WI38 (cell line): ENCODE data around the gene PPFIBP1.
"Not testable (repeated sequence)": the region's sequence is repeated elsewhere in the genome, so short reads cannot be mapped to it uniquely, and the experiment has no call there.

Experiments used
- H3K4me3 ChIP-seq: 2 replicates; pipeline ENCODE4 v1.5.1; 2011; ENCODE audit warnings: low read depth, mild to moderate bottlenecking, control low read depth, low read length
- TF ChIP-seq, protein P1 (sequence below): IDR thresholded peaks from 2 replicates; pipeline ENCODE4 v1.5.1; 2012; ENCODE audit warnings: low read depth, mild to moderate bottlenecking, control low read depth, low read length

The PPFIBP1 gene

DNA sequence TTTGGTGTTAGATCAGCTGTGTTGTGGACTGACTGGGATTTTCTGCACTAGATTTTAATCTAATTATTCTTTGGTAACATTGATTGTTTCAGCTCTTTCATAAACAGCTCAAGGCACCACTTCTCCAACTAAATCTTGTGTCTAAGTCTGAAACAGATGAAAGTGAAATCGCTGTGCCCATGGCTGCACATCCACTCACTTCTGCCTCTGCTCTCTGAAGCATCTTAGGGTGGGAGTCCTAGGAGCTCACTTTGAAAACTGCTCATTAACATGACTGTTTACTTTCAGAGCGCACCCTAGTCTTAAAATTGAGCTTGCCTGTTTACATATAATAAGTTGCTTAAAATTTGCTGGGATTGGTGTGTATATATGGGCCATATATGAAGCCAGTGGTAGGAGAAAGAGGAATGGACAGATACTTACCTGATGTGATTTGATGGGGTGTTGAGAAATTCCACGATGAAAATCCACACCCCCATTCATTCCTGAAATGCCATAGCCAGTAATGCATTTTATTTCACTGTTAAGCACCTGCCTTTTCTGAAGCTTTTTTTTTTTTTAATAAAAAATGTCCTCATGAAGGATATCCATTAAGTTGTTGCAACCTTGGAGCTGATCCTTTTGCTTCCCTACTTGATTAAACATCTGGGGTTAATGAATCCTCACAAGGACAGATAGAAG is 52.8 kb downstream of the PPFIBP1 start:
- H3K4me3 ChIP-seq: no peak overlapping the region
- TF ChIP-seq, protein P1, sequence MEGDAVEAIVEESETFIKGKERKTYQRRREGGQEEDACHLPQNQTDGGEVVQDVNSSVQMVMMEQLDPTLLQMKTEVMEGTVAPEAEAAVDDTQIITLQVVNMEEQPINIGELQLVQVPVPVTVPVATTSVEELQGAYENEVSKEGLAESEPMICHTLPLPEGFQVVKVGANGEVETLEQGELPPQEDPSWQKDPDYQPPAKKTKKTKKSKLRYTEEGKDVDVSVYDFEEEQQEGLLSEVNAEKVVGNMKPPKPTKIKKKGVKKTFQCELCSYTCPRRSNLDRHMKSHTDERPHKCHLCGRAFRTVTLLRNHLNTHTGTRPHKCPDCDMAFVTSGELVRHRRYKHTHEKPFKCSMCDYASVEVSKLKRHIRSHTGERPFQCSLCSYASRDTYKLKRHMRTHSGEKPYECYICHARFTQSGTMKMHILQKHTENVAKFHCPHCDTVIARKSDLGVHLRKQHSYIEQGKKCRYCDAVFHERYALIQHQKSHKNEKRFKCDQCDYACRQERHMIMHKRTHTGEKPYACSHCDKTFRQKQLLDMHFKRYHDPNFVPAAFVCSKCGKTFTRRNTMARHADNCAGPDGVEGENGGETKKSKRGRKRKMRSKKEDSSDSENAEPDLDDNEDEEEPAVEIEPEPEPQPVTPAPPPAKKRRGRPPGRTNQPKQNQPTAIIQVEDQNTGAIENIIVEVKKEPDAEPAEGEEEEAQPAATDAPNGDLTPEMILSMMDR: no peak

DNA sequence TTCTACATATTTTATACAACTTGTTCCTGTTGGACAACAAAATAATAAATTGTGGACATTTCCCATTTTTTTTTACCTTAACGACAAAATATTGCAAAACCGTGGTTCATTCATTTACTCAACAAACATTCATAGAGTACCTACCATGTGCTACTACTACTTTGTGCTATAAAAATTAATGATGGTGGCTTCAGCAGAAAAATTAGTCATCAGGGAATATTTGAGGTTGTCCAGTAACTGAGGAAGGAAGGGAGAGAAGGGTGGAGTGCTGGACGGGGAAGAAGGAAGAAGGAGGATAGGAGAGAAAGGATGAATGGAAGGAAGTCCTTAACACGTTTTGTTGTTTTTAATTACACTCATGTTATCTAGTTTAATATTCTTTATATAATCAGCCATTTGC is 53.7 kb downstream of the PPFIBP1 start:
- TF ChIP-seq, protein P1: no peak
- H3K4me3 ChIP-seq: no peak overlapping the region

DNA sequence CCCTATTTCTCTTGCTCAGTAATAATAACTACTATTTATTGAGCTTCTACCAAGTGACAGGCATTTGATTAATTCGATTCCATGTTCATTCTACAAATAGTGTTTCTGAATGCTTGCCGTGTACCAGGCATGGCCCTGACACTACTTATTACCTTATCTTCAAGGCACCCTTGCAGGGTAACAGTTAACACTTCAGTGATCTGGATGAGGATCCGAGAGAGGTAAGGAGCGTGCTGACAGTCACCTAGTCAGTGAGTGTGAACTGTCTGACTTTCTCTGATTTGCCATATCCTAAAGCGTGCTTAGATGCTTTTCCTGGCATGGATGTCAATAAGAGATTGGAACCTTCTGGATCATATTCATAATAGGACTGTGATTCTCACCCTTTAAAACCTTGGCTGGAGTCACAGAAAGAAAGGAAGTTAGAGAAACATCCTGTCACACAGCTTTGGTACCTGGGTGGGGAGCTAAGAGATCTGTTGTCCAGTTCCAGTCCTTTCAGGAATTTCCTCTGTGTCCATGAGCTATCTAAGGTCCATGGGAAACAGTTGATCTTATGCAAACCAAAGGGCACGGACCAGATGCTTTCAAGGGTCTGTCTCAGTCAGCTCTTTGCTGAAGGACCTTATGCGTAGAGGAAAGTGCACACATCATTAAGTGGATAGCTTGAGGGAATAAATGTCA is 54.8 kb downstream of the PPFIBP1 start:
- TF ChIP-seq, protein P1: no peak

DNA sequence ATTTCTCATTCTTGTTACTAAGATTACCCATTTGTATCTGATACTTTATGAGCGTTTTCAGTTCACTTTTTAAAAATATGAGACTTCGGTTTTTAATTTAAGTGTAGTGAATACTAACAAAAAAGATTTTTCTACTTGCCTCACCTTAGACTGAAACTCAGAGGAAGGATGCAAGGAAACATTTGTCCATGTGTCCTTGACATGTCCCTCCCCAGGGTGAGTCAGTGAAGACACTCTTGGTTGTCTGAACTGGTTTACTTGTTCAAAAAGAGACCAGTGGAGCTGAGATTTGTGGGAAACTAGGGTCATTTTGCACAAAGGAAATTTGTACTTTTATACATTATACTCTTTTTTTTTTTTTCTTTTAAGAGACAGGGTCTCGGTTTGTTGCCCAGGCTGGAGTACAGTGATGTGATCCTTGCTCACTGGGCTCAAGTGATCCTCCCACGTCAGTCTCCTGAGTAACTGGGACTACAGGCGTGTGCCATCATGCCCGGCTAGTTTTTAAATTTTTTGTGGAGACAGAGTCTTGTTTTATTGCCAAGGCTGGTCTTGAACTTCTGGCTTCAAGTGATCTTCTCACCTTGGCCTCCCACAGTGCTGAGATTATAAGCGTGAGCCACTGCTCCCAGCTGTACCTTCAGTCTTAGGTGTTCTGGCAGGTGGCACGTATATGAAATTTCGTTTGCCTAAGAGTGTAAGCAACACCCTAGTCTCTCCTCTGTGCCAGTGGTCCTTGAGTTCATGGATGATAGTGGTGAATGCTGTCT is 56.7 kb downstream of the PPFIBP1 start:
- H3K4me3 ChIP-seq: no peak overlapping the region
- TF ChIP-seq, protein P1: no peak

More for the DNA sequence above, 54.8 kb downstream of the PPFIBP1 start:
- no peak overlapping the region for H3K4me3 ChIP-seq

DNA sequence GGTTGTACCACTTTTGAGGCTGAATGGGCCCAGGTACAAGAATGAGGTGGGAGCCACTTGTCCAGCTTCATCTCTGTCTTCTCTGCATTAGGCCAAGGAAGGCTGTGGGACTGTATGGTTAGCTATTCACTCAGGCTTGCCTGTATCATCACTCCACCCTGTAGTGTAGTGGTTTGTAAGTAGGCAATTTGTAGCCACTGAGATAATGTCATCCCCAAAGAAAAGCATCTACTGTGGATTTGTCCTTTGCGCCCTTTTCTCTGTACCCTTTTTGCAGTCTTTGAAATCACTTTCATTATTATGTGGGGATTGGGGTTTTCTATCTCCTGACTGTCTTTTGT is 57.3 kb downstream of the PPFIBP1 start:
- H3K4me3 ChIP-seq: not testable (repeated sequence)

DNA sequence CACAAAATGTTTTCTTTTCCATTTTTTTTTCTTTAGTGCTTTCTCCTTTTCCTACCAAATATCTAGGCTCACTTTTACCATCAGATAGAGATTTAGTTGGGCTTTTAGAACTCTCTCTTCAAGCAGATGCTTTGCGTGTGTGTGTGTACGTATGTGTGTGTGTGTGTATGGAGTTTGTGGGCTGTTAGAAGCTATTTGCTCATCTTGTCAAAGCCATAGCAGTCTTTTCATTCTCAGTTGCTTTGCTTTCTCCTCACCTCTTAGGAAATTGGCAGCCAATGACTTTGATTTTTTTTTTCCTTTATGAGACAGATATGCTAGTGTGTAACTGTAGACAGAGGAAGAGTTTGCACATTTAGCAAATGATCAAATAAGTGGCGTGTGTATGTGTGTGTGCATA is 57.8 kb downstream of the PPFIBP1 start:
- not testable (repeated sequence) for H3K4me3 ChIP-seq

DNA sequence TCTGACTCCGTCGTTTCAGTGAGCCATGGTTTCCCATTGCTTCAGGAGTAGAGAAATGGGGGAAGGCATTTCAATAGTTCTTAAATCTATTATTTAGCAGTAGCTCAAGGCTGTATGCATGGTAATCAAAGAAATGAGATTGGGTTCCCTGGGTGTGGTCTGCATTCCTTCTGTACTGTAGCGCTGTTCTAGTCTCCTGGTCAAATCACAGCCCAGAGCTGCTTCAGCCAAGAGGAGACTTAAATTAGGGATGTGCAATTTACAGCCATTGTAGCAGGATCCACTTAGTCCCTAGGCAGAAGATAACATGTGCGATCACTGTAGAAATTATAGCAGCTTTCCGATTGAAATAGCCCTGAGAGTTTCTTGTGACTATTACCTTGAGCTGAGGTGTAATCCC is 58.4 kb downstream of the PPFIBP1 start:
- H3K4me3 ChIP-seq: not testable (repeated sequence)

DNA sequence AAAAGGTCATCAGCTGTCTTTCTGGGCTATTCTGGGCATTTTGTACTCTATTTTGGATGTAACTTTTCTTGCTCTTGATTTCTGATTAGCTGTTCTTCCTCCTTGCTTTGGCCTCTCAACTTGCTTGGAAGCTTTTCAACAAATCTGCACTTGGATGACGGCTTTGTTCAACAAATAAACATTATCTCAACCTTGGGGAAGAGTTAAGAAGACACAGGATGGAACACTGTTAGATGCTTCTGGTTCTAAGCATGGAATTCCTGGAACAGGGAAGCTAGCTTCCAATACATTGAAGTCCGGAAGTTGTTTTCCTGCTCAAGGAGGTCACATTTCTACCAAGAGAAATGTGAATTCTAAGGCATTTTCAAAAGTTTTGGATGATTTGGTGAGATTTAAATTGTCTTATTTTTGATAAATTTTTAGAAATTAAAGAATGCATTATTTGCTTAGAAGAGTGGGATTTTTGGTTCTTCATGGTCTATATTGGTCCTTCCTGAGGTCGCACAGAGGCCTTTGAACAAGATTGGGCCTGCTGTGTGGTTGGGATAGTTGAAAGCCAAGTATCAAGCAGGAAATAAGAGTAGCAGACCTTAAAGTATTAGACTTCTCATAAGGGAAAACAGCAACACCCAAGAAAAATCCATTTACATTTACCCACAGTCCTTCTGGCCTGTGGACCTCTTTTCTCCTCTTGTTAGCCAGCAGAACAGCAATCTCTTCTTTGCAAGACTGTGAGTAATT is 59.2 kb downstream of the PPFIBP1 start:
- TF ChIP-seq, protein P1: no peak
- H3K4me3 ChIP-seq: no peak overlapping the region
